ENCODE data around the gene ARSI. TPM values are rescaled to one million over a fixed set of nuclear protein-coding genes. Genes with fewer than 3 reads are reported as not detected.

Gene ARSI
- total and polyA plus RNA-seq, 2 donors: 0.59 to 0.76 TPM

DNA sequence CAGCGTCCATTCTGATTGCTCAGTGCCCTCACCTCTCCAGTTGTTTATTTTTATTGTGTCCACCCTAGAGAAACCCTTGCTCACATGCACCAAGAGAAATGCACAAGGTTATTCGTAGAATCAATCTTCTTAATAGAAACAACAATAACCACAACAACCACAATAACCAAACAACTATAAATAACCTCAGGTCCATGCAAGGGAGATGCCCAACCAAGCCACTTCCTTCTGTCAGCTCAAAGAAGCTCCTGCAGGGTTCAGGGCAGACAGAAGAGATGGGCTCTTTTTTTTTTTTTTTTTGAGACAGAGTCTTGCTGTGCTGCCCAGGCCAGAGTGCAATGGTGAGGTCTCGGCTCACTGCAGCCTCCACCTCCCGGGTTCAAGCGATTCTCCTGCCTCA, 39.9 kb upstream of the ARSI start:
- Histone ChIP-seq H3K36me3 (ENCODE audit: control insufficient read depth in 2 of 2, insufficient read depth in 2 of 2, low read length in 1 of 2) (no peaks in the 10 kb centered on the region), H3K9me3 (ENCODE audit: control insufficient read depth in 2 of 2, insufficient read depth in 1 of 2, low read length in 1 of 2) (no peaks in the 10 kb centered on the region), H3K27me3 (ENCODE audit: control insufficient read depth in 2 of 2, insufficient read depth in 1 of 2, low read length in 1 of 2) (no peaks in the 10 kb centered on the region), H3K4me1 (ENCODE audit: control insufficient read depth in 2 of 2, insufficient read depth in 2 of 2, low read length in 2 of 2) (no peaks in the 10 kb centered on the region), H3K27ac (ENCODE audit: low read depth in 1 of 2, low read length in 1 of 2) (no peak overlapping the region), H3K4me3 (ENCODE audit: low read length in 2 of 2) (no peak overlapping the region)
- DNase-seq (ENCODE audit: low read depth in 6 of 9, low spot score in 9 of 9): no peak
- 82% methylated on average over 5 of the region's 5 CpGs for WGBS

- Histone ChIP-seq H3K36me3 (ENCODE audit: control insufficient read depth in 2 of 2, insufficient read depth in 2 of 2, low read length in 1 of 2) (no peaks in the 10 kb centered on the region), H3K9me3 (ENCODE audit: control insufficient read depth in 2 of 2, insufficient read depth in 1 of 2, low read length in 1 of 2) (no peaks in the 10 kb centered on the region), H3K4me3 (ENCODE audit: low read length in 2 of 2) (no peak overlapping the region), H3K4me1 (ENCODE audit: control insufficient read depth in 2 of 2, insufficient read depth in 2 of 2, low read length in 2 of 2) (no peaks in the 10 kb centered on the region), H3K27me3 (ENCODE audit: control insufficient read depth in 2 of 2, insufficient read depth in 1 of 2, low read length in 1 of 2) (no peaks in the 10 kb centered on the region), H3K27ac (ENCODE audit: low read depth in 1 of 2, low read length in 1 of 2) (no peak overlapping the region)
- whole genome bisulfite sequencing: 92% methylated on average over 1 of the region's 1 CpG
- DNase-seq (ENCODE audit: low read depth in 6 of 9, low spot score in 9 of 9): no peak
Measured at GRCh38 chr5:150341989-150342388, 39.3 kb upstream of the ARSI start.

- no peak for DNase-seq (ENCODE audit: low read depth in 6 of 9, low spot score in 9 of 9)
- Histone ChIP-seq H3K4me3 (ENCODE audit: low read length in 2 of 2) (no peak overlapping the region), H3K9me3 (ENCODE audit: control insufficient read depth in 2 of 2, insufficient read depth in 1 of 2, low read length in 1 of 2) (no peaks in the 10 kb centered on the region), H3K27me3 (ENCODE audit: control insufficient read depth in 2 of 2, insufficient read depth in 1 of 2, low read length in 1 of 2) (no peaks in the 10 kb centered on the region), H3K4me1 (ENCODE audit: control insufficient read depth in 2 of 2, insufficient read depth in 2 of 2, low read length in 2 of 2) (no peaks in the 10 kb centered on the region), H3K36me3 (ENCODE audit: control insufficient read depth in 2 of 2, insufficient read depth in 2 of 2, low read length in 1 of 2) (no peaks in the 10 kb centered on the region), H3K27ac (ENCODE audit: low read depth in 1 of 2, low read length in 1 of 2) (no peak overlapping the region)
- 96% methylated on average over 4 of the region's 4 CpGs for WGBS
Measured at GRCh38 chr5:150341331-150341730, 38.6 kb upstream of the ARSI start.

- Histone ChIP-seq H3K36me3 (ENCODE audit: control insufficient read depth in 2 of 2, insufficient read depth in 2 of 2, low read length in 1 of 2) (no peaks in the 10 kb centered on the region), H3K27ac (ENCODE audit: low read depth in 1 of 2, low read length in 1 of 2) (no peak overlapping the region), H3K9me3 (ENCODE audit: control insufficient read depth in 2 of 2, insufficient read depth in 1 of 2, low read length in 1 of 2) (no peaks in the 10 kb centered on the region), H3K27me3 (ENCODE audit: control insufficient read depth in 2 of 2, insufficient read depth in 1 of 2, low read length in 1 of 2) (no peaks in the 10 kb centered on the region), H3K4me3 (ENCODE audit: low read length in 2 of 2) (no peak overlapping the region), H3K4me1 (ENCODE audit: control insufficient read depth in 2 of 2, insufficient read depth in 2 of 2, low read length in 2 of 2) (no peaks in the 10 kb centered on the region)
- no peak for DNase-seq (ENCODE audit: low read depth in 6 of 9, low spot score in 9 of 9)
- 83% methylated on average over 7 of the region's 7 CpGs for WGBS
Measured at GRCh38 chr5:150340614-150341255, 38.0 kb upstream of the ARSI start.

GRCh38 chr5:150339841-150340240, 37.1 kb upstream of the ARSI start:
- Histone ChIP-seq H3K4me1 (ENCODE audit: control insufficient read depth in 2 of 2, insufficient read depth in 2 of 2, low read length in 2 of 2) (no peaks in the 10 kb centered on the region), H3K9me3 (ENCODE audit: control insufficient read depth in 2 of 2, insufficient read depth in 1 of 2, low read length in 1 of 2) (no peaks in the 10 kb centered on the region), H3K36me3 (ENCODE audit: control insufficient read depth in 2 of 2, insufficient read depth in 2 of 2, low read length in 1 of 2) (no peaks in the 10 kb centered on the region), H3K27ac (ENCODE audit: low read depth in 1 of 2, low read length in 1 of 2) (no peak overlapping the region), H3K27me3 (ENCODE audit: control insufficient read depth in 2 of 2, insufficient read depth in 1 of 2, low read length in 1 of 2) (no peaks in the 10 kb centered on the region), H3K4me3 (ENCODE audit: low read length in 2 of 2) (no peak overlapping the region)
- DNase-seq (ENCODE audit: low read depth in 6 of 9, low spot score in 9 of 9): no peak
- 94% methylated on average over 4 of the region's 4 CpGs for WGBS

DNA sequence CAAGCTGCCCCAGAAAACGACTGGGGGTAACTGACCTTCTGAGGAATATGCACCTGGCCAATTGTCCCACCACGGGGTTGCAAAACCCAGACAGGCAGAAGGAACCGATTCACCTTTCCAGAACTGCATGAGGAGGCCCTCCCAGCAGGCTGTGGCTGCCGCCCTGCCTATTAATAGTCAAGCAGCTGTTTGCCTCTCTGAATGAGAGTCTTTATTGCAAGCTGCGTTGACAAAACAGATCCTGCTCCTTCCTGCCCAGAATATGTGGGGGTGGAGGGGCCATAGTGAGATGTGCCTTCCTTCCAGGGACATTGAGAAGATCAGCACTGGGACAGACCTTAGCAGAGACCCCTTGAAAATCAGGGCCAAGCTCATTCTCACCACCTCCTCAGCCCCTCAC, 36.5 kb upstream of the ARSI start:
- H3K9me3 ChIP-seq (ENCODE audit: control insufficient read depth in 2 of 2, insufficient read depth in 1 of 2, low read length in 1 of 2): no peaks in the 10 kb centered on the region
- WGBS: 63% methylated on average over 5 of the region's 5 CpGs
- H3K27ac ChIP-seq (ENCODE audit: low read depth in 1 of 2, low read length in 1 of 2): no peak overlapping the region
- H3K4me3 ChIP-seq (ENCODE audit: low read length in 2 of 2): no peak overlapping the region
- no peak for DNase-seq (ENCODE audit: low read depth in 6 of 9, low spot score in 9 of 9)
- no peaks in the 10 kb centered on the region for H3K27me3 ChIP-seq (ENCODE audit: control insufficient read depth in 2 of 2, insufficient read depth in 1 of 2, low read length in 1 of 2)
- H3K36me3 ChIP-seq (ENCODE audit: control insufficient read depth in 2 of 2, insufficient read depth in 2 of 2, low read length in 1 of 2): no peaks in the 10 kb centered on the region
- H3K4me1 ChIP-seq (ENCODE audit: control insufficient read depth in 2 of 2, insufficient read depth in 2 of 2, low read length in 2 of 2): no peaks in the 10 kb centered on the region

DNA sequence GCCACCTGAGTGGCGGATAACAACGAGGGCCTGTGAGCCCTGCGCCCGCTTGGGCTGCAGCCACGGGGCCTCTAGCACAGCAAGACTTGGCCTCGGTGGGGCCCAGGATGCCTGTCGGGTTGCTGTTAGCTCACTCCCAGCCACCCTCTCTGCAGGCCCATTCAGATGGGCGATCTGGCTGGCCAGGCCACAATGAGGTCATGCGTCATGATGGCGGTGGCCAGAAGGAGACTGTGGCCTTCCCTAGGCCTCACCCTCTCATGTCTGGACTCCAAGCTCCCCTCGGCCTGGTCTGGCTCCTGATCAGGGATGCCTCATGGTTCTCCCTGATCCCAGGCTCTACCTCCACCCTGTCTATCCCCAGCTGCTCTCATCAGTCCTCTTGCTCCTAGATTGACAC, 35.8 kb upstream of the ARSI start:
- DNase-seq (ENCODE audit: low read depth in 6 of 9, low spot score in 9 of 9): no peak
- no peaks in the 10 kb centered on the region for H3K36me3 ChIP-seq (ENCODE audit: control insufficient read depth in 2 of 2, insufficient read depth in 2 of 2, low read length in 1 of 2)
- no peaks in the 10 kb centered on the region for H3K9me3 ChIP-seq (ENCODE audit: control insufficient read depth in 2 of 2, insufficient read depth in 1 of 2, low read length in 1 of 2)
- H3K27me3 ChIP-seq (ENCODE audit: control insufficient read depth in 2 of 2, insufficient read depth in 1 of 2, low read length in 1 of 2): no peaks in the 10 kb centered on the region
- WGBS: 98% methylated on average over 11 of the region's 11 CpGs
- H3K4me1 ChIP-seq (ENCODE audit: control insufficient read depth in 2 of 2, insufficient read depth in 2 of 2, low read length in 2 of 2): no peaks in the 10 kb centered on the region
- H3K27ac ChIP-seq (ENCODE audit: low read depth in 1 of 2, low read length in 1 of 2): no peak overlapping the region
- H3K4me3 ChIP-seq (ENCODE audit: low read length in 2 of 2): no peak overlapping the region

DNA sequence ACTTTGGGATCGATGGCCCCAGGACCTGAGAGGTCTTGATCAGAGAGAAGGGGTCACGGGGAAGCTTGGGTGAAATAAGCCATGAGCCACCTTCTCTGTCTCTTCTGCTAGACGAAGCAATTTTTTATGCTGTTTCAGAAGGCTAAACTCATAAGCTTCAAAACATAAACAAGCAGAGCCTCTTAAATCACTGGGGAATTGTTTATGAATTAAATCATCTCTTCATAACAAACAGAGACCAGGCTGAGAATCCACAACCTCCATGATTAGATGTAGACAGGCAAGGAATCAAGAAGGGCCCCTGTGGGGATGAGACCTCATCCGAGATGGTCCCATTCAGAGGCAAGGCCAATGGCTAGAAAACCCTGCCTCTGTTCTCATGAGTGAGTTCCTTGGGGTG, 33.1 kb upstream of the ARSI start:
- Histone ChIP-seq H3K4me1 (ENCODE audit: control insufficient read depth in 2 of 2, insufficient read depth in 2 of 2, low read length in 2 of 2) (no peaks in the 10 kb centered on the region), H3K27me3 (ENCODE audit: control insufficient read depth in 2 of 2, insufficient read depth in 1 of 2, low read length in 1 of 2) (no peaks in the 10 kb centered on the region), H3K4me3 (ENCODE audit: low read length in 2 of 2) (no peak overlapping the region), H3K36me3 (ENCODE audit: control insufficient read depth in 2 of 2, insufficient read depth in 2 of 2, low read length in 1 of 2) (no peaks in the 10 kb centered on the region), H3K9me3 (ENCODE audit: control insufficient read depth in 2 of 2, insufficient read depth in 1 of 2, low read length in 1 of 2) (no peaks in the 10 kb centered on the region), H3K27ac (ENCODE audit: low read depth in 1 of 2, low read length in 1 of 2) (no peak overlapping the region)
- 90% methylated on average over 4 of the region's 4 CpGs for WGBS
- DNase-seq (ENCODE audit: low read depth in 6 of 9, low spot score in 9 of 9): no peak

GRCh38 chr5:150333400-150333799, 30.7 kb upstream of the ARSI start:
- Histone ChIP-seq H3K4me3 (ENCODE audit: low read length in 2 of 2) (no peak overlapping the region), H3K27me3 (ENCODE audit: control insufficient read depth in 2 of 2, insufficient read depth in 1 of 2, low read length in 1 of 2) (no peaks in the 10 kb centered on the region), H3K9me3 (ENCODE audit: control insufficient read depth in 2 of 2, insufficient read depth in 1 of 2, low read length in 1 of 2) (no peaks in the 10 kb centered on the region), H3K4me1 (ENCODE audit: control insufficient read depth in 2 of 2, insufficient read depth in 2 of 2, low read length in 2 of 2) (no peaks in the 10 kb centered on the region), H3K36me3 (ENCODE audit: control insufficient read depth in 2 of 2, insufficient read depth in 2 of 2, low read length in 1 of 2) (no peaks in the 10 kb centered on the region), H3K27ac (ENCODE audit: low read depth in 1 of 2, low read length in 1 of 2) (no peak overlapping the region)
- WGBS: 91% methylated on average over 5 of the region's 5 CpGs
- no peak for DNase-seq (ENCODE audit: low read depth in 6 of 9, low spot score in 9 of 9)
